IMR-90 (cell line): ENCODE measurements around the gene TMEM35B. TPM values are rescaled to one million over a fixed set of nuclear protein-coding genes. Genes with fewer than 3 reads are reported as not detected.

Experiments
- ATAC-seq: fragments of 200-7000 bp; cut with Tn5 transposase; 2 replicates; pipeline ENCODE4 v1.9.1; 2020; ENCODE audit warnings: low read depth, mild to moderate bottlenecking, moderate library complexity
- BruUV-seq: library from RNA; stranded (reverse); fragments of 400-500 nt; replicated peaks from 2 replicates; lab custom pipeline; 2021; lab: Mats Ljungman, UMichigan
- CTCF ChIA-PET: fragments of 300-600 bp; formaldehyde crosslinking; extraction: SDS; loops from one replicate; lab custom pipeline; 2021; ENCODE audit warnings: antibody characterized with exemption; lab: Yijun Ruan, JAX
- POLR2A ChIA-PET: fragments of 300-600 bp; sonication (Branson Sonifier 250); formaldehyde crosslinking; loops from one replicate; lab custom pipeline; 2022; ENCODE audit warnings: antibody characterized with exemption; ENCODE audit not compliant: unreplicated experiment; lab: Charles Lee
- DNase-seq: peaks from one replicate; pipeline ENCODE4 v3.0.0; 2013
- H2AFZ ChIP-seq: replicated peaks from 2 replicates; pipeline ENCODE3; 2013; ENCODE audit warnings: low read length, mild to moderate bottlenecking; ENCODE audit not compliant: poor library complexity
- H2AK5ac ChIP-seq: 2 replicates; pipeline ENCODE4 v1.6.1; 2013; ENCODE audit warnings: low read depth, low read length, inconsistent platforms
- H2AK9ac ChIP-seq: replicated peaks from 2 replicates; pipeline ENCODE3; 2013; ENCODE audit warnings: mild to moderate bottlenecking, low read depth, low read length, moderate library complexity; ENCODE audit not compliant: poor library complexity
- H2BK120ac ChIP-seq: 2 replicates; pipeline ENCODE4 v1.6.1; 2013; ENCODE audit warnings: low read depth, low read length, inconsistent platforms
- H2BK15ac ChIP-seq: 3 replicates; pipeline ENCODE4 v1.6.1; 2013; ENCODE audit warnings: low read depth, low read length, inconsistent platforms
- H2BK20ac ChIP-seq: 2 replicates; pipeline ENCODE4 v1.6.1; 2013; ENCODE audit warnings: low read depth, mild to moderate bottlenecking, inconsistent platforms, low read length, moderate library complexity
- H2BK5ac ChIP-seq: 2 replicates; pipeline ENCODE4 v1.6.1; 2013; ENCODE audit warnings: mild to moderate bottlenecking, low read depth, low read length, inconsistent platforms; ENCODE audit not compliant: poor library complexity, severe bottlenecking
- H3K14ac ChIP-seq: replicated peaks from 2 replicates; pipeline ENCODE4 v1.6.1; 2013; ENCODE audit warnings: low read depth, low read length, inconsistent platforms
- H3K18ac ChIP-seq: 2 replicates; pipeline ENCODE4 v1.6.1; 2013; ENCODE audit warnings: low read depth, low read length, control low read depth
- H3K23ac ChIP-seq: 2 replicates; pipeline ENCODE4 v1.6.1; 2013; ENCODE audit warnings: low read depth, low read length, inconsistent platforms
- H3K27ac ChIP-seq: 2 replicates; pipeline ENCODE4 v1.5.1; 2013; ENCODE audit warnings: mild to moderate bottlenecking, control low read depth, low read length; ENCODE audit not compliant: insufficient read depth
- H3K27me3 ChIP-seq: 2 replicates; pipeline ENCODE4 v1.6.1; 2013; ENCODE audit warnings: low read length; ENCODE audit not compliant: control insufficient read depth, insufficient read depth
- H3K36me3 ChIP-seq: 2 replicates; pipeline ENCODE4 v1.6.1; 2013; ENCODE audit warnings: low read length, mixed read lengths; ENCODE audit not compliant: control insufficient read depth, insufficient read depth
- H3K4ac ChIP-seq: 2 replicates; pipeline ENCODE4 v1.6.1; 2013; ENCODE audit warnings: low read depth, low read length, inconsistent platforms
- H3K4me1 ChIP-seq: 2 replicates; pipeline ENCODE4 v1.6.1; 2013; ENCODE audit warnings: low read length, mixed read lengths; ENCODE audit not compliant: control insufficient read depth, insufficient read depth
- H3K4me2 ChIP-seq: 2 replicates; pipeline ENCODE4 v1.6.1; 2013; ENCODE audit warnings: low read depth, mild to moderate bottlenecking, control low read depth, low read length, moderate library complexity
- H3K4me3 ChIP-seq: 2 replicates; pipeline ENCODE4 v1.5.1; 2013; ENCODE audit warnings: low read depth, mild to moderate bottlenecking, control low read depth, low read length, moderate library complexity; ENCODE audit not compliant: insufficient read depth
- H3K56ac ChIP-seq: 2 replicates; pipeline ENCODE4 v1.6.1; 2013; ENCODE audit warnings: low read length, inconsistent platforms; ENCODE audit not compliant: insufficient read depth; ENCODE audit errors: extremely low read depth
- H3K79me1 ChIP-seq, 2 experiments: 2 replicates each; pipeline ENCODE4 v1.6.1; 2013; ENCODE audit warnings: low read length in 2 of 2, inconsistent platforms in 1 of 2, low read depth in 1 of 2
- H3K9ac ChIP-seq: 2 replicates; pipeline ENCODE4 v1.6.1; 2013; ENCODE audit warnings: low read depth, low read length, control low read depth
- H3K9me1 ChIP-seq: 2 replicates; pipeline ENCODE4 v1.6.1; 2013; ENCODE audit warnings: low read length, inconsistent platforms; ENCODE audit not compliant: insufficient read depth
- H3K9me3 ChIP-seq: 2 replicates; pipeline ENCODE4 v1.6.1; 2013; ENCODE audit warnings: low read length; ENCODE audit not compliant: control insufficient read depth, insufficient read depth
- H4K20me1 ChIP-seq: 2 replicates; pipeline ENCODE4 v1.6.1; 2013; ENCODE audit warnings: low read length, inconsistent platforms; ENCODE audit not compliant: insufficient read depth
- H4K5ac ChIP-seq: 2 replicates; pipeline ENCODE4 v1.6.1; 2013; ENCODE audit warnings: mild to moderate bottlenecking, low read depth, low read length, control low read depth
- H4K8ac ChIP-seq, 2 experiments: 2 replicates each; pipeline ENCODE4 v1.6.1; 2013; ENCODE audit warnings: low read depth in 2 of 2, low read length in 2 of 2, control low read depth in 1 of 2, inconsistent platforms in 1 of 2
- H4K91ac ChIP-seq: 2 replicates; pipeline ENCODE4 v1.6.1; 2013; ENCODE audit warnings: low read depth, low read length, inconsistent platforms; ENCODE audit not compliant: insufficient read depth
- BHLHE40 ChIP-seq: fragments of 150-350 bp; IDR thresholded peaks from 2 replicates; pipeline ENCODE4 v1.6.1; 2016; ENCODE audit warnings: mild to moderate bottlenecking, low read depth, low read length
- CEBPB ChIP-seq: IDR thresholded peaks from 2 replicates; pipeline ENCODE4 v1.6.1; 2012; ENCODE audit warnings: low read depth, low read length, improper control_type of control experiment
- CHD1 ChIP-seq: IDR thresholded peaks from 2 replicates; pipeline ENCODE4 v1.6.1; 2012; ENCODE audit warnings: low read depth, low read length, improper control_type of control experiment
- CTCF ChIP-seq: conservative IDR thresholded peaks from 2 replicates; pipeline ENCODE4 v1.5.1; 2012; ENCODE audit warnings: mild to moderate bottlenecking, low read depth, low read length, improper control_type of control experiment
- FOS ChIP-seq: fragments of 150-350 bp; IDR thresholded peaks from 2 replicates; pipeline ENCODE4 v1.6.1; 2016; ENCODE audit warnings: low read depth, low read length
- MAFK ChIP-seq: IDR thresholded peaks from 2 replicates; pipeline ENCODE4 v1.6.1; 2012; ENCODE audit warnings: low read depth, low read length, improper control_type of control experiment
- MAZ ChIP-seq: IDR thresholded peaks from 2 replicates; pipeline ENCODE4 v1.6.1; 2012; ENCODE audit warnings: low read depth, mild to moderate bottlenecking, low read length, improper control_type of control experiment, moderate library complexity, borderline replicate concordance
- MXI1 ChIP-seq: IDR thresholded peaks from 2 replicates; pipeline ENCODE4 v1.6.1; 2012; ENCODE audit warnings: low read depth, mild to moderate bottlenecking, low read length, moderate library complexity, borderline replicate concordance
- NFE2L2 ChIP-seq: fragments of 150-350 bp; IDR thresholded peaks from 2 replicates; pipeline ENCODE4 v1.6.1; 2016; ENCODE audit warnings: low read depth, mild to moderate bottlenecking, low read length
- POLR2A ChIP-seq: IDR thresholded peaks from 2 replicates; pipeline ENCODE4 v1.6.1; 2012; ENCODE audit warnings: mild to moderate bottlenecking, low read depth, low read length
- RAD21 ChIP-seq: IDR thresholded peaks from 2 replicates; pipeline ENCODE4 v1.6.1; 2012; ENCODE audit warnings: low read length, improper control_type of control experiment
- RCOR1 ChIP-seq: IDR thresholded peaks from 2 replicates; pipeline ENCODE4 v1.6.1; 2012; ENCODE audit warnings: mild to moderate bottlenecking, low read length, improper control_type of control experiment; ENCODE audit not compliant: insufficient replicate concordance
- RFX5 ChIP-seq: IDR thresholded peaks from 2 replicates; pipeline ENCODE4 v1.8.0; 2012; ENCODE audit warnings: low read depth, mild to moderate bottlenecking, low read length, moderate library complexity
- SMC3 ChIP-seq: fragments of 150-350 bp; IDR thresholded peaks from 2 replicates; pipeline ENCODE4 v1.6.1; 2016; ENCODE audit warnings: low read depth, mild to moderate bottlenecking, antibody characterized with exemption, low read length, moderate library complexity
- WGBS, 2 experiments: methylation state at CpG; one replicate each; pipeline versions ENCODE4 v1.1.5 to v1.1.7; 2013; ENCODE audit warnings: missing lambda C conversion rate in 2 of 2; ENCODE audit not compliant: insufficient read length in 1 of 2; ENCODE audit errors: extremely low coverage in 2 of 2; 5-methylcytosine and 5-hydroxymethylcytosine counted together
- dilution Hi-C: fragments of 300-500 bp; cut with HindIII; formaldehyde crosslinking; loops from one replicate; pipeline ENCODE4 v1.14.3; 2018; ENCODE audit warnings: low sequenced_read_pairs; ENCODE audit not compliant: unreplicated experiment
- in situ Hi-C: fragments of 300-500 bp; cut with MboI; formaldehyde crosslinking; loops from 3 replicates; pipeline ENCODE4 v1.14.3; 2019; ENCODE audit warnings: low sequenced_read_pairs, inconsistent platforms, mixed read lengths
- intact Hi-C: fragments of 100-400 bp; cut with micrococcal nuclease; formaldehyde crosslinking; loops from 2 replicates; pipeline ENCODE4 v1.10.0; 2022
- polyA plus RNA-seq, 3 experiments: library from polyadenylated mRNA; depleted of rRNA; stranded (reverse); fragments of >200 nt; gene quantifications; 2 replicates each; pipeline ENCODE4 v1.2.3, GENCODE V29; 2012; ENCODE audit warnings: low replicate concordance in 1 of 3
- total RNA-seq: library from RNA; depleted of rRNA; stranded (reverse); fragments of >200 nt; gene quantifications from 2 replicates; pipeline ENCODE4 v1.2.3, GENCODE V29; 2012
- TF ChIP-seq, protein P1 (sequence below): fragments of 150-350 bp; IDR thresholded peaks from 2 replicates; pipeline ENCODE4 v1.6.1; 2017; ENCODE audit warnings: mild to moderate bottlenecking, antibody characterized with exemption, low read length, low read depth
- TF ChIP-seq, protein P2 (sequence below): fragments of 150-350 bp; IDR thresholded peaks from 2 replicates; pipeline ENCODE4 v1.6.1; 2016; ENCODE audit warnings: low read depth, mild to moderate bottlenecking, low read length, moderate library complexity, borderline replicate concordance

TMEM35B gene
- total and polyA plus RNA-seq, 2 of the 4 experiments (the other 2 are of a cell fraction) = 19.7 to 20.4 TPM

- Histone ChIP-seq H3K27me3 (no peaks in the 10 kb centered on the region), H3K79me1 (0 out of 4 replicates have a peak, but pooled peaks cover 0 to 4% of the 10 kb centered on the region in 2 experiments), H3K9me3 (no peaks in the 10 kb centered on the region), H3K9me1 (no peaks in the 10 kb centered on the region; the same call in 1 of the 2 replicates), H2BK15ac (no peak overlapping the region), H4K91ac (no peak overlapping the region), H3K9ac (no peak overlapping the region), H4K20me1 (no peaks in the 10 kb centered on the region), H3K4me3 (no peak overlapping the region), H3K23ac (no peak overlapping the region), H3K27ac (no peak overlapping the region), H2BK5ac (no peak overlapping the region), H3K36me3 (peaks cover 17% of the 10 kb centered on the region), H2AFZ (no peak overlapping the region), H4K5ac (no peak overlapping the region), H3K4me1 (peaks cover 2% of the 10 kb centered on the region; the same call in 1 of the 2 replicates), H3K14ac (no peak overlapping the region), H3K56ac (no peak overlapping the region), H3K4ac (no peak overlapping the region), H2AK5ac (no peak overlapping the region), H2BK20ac (no peak overlapping the region), H4K8ac (no peak overlapping the region), H2BK120ac (no peak overlapping the region), H3K4me2 (no peak overlapping the region), H2AK9ac (no peak overlapping the region), H3K18ac (no peak overlapping the region)
- CTCF ChIA-PET = no interaction called here
- dilution Hi-C loops (no loop called here), intact Hi-C loops (no loop called here), in situ Hi-C loops (no loop called here)
- BruUV-seq = TSS peak; percentile 16
- no CpG with 5 or more reads among the region's 2 CpGs for WGBS, 2 experiments
- POLR2A ChIA-PET = no interaction called here
- no peak for TF ChIP-seq SMC3
- TF ChIP-seq RAD21 = no peak
- TF ChIP-seq CHD1 = no peak
- TF ChIP-seq NFE2L2 = no peak
- TF ChIP-seq FOS = no peak
- TF ChIP-seq CTCF = no peak
- TF ChIP-seq CEBPB = no peak
- no peak for TF ChIP-seq RFX5
- TF ChIP-seq, protein P1, sequence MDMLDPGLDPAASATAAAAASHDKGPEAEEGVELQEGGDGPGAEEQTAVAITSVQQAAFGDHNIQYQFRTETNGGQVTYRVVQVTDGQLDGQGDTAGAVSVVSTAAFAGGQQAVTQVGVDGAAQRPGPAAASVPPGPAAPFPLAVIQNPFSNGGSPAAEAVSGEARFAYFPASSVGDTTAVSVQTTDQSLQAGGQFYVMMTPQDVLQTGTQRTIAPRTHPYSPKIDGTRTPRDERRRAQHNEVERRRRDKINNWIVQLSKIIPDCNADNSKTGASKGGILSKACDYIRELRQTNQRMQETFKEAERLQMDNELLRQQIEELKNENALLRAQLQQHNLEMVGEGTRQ = no peak
- no peak for TF ChIP-seq POLR2A
- TF ChIP-seq MAZ = no peak
- no peak for TF ChIP-seq MXI1
- TF ChIP-seq, protein P2, sequence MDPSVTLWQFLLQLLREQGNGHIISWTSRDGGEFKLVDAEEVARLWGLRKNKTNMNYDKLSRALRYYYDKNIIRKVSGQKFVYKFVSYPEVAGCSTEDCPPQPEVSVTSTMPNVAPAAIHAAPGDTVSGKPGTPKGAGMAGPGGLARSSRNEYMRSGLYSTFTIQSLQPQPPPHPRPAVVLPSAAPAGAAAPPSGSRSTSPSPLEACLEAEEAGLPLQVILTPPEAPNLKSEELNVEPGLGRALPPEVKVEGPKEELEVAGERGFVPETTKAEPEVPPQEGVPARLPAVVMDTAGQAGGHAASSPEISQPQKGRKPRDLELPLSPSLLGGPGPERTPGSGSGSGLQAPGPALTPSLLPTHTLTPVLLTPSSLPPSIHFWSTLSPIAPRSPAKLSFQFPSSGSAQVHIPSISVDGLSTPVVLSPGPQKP = no peak
- TF ChIP-seq MAFK = no peak
- TF ChIP-seq BHLHE40 = no peak
- TF ChIP-seq RCOR1 = no peak
- DNase-seq (no peak), ATAC-seq (no peak)
Observed at GRCh38 chr1:35014486-35014885, 29.3 kb upstream of the TMEM35B start.
